Stimulated activated CD4-positive, alpha-beta T cell treated with anti-CD3 and anti-CD28 coated beads, Interleukin-15, amount 100 ng/mL, for 24 hours (primary cell): ENCODE results near the gene PDGFD.
"Not testable (repeated sequence)": the region's sequence is repeated elsewhere in the genome, so short reads cannot be mapped to it uniquely, and the experiment has no call there.

Experiments used
- DNase-seq: peaks from one replicate; pipeline ENCODE4 v3.0.0-alpha.2; 2020

PDGFD gene

GRCh38 chr11:104051778-104052177 lies 112.2 kb downstream of the PDGFD start:
- no peak for DNase-seq

GRCh38 chr11:104049116-104049515 lies 114.8 kb downstream of the PDGFD start:
- DNase-seq, result no peak

- DNase-seq, result not testable (repeated sequence)
Observed at GRCh38 chr11:104046858-104047257, 117.1 kb downstream of the PDGFD start.

- DNase-seq, result no peak
Observed at GRCh38 chr11:104046331-104046730, 117.6 kb downstream of the PDGFD start.

- no peak for DNase-seq
Observed at GRCh38 chr11:104043678-104044239, 120.2 kb downstream of the PDGFD start.

- DNase-seq, result no peak
Observed at GRCh38 chr11:104043142-104043541, 120.8 kb downstream of the PDGFD start.

GRCh38 chr11:104041792-104042191 lies 122.2 kb downstream of the PDGFD start:
- DNase-seq, result no peak

GRCh38 chr11:104036995-104037394 lies 127.0 kb downstream of the PDGFD start:
- DNase-seq, result no peak

- no peak for DNase-seq
Observed at GRCh38 chr11:104036588-104036987, 127.4 kb downstream of the PDGFD start, which contains the start of gene DDI1. DDI1 (plus strand) TSS chr11:104036640; CDS start chr11:104036823, 183 bp downstream.

GRCh38 chr11:104033561-104033960 lies 130.4 kb downstream of the PDGFD start:
- DNase-seq, result no peak

GRCh38 chr11:104033134-104033533 lies 130.8 kb downstream of the PDGFD start:
- no peak for DNase-seq

GRCh38 chr11:104028476-104029263 lies 135.3 kb downstream of the PDGFD start:
- no peak for DNase-seq

- no peak for DNase-seq
Observed at GRCh38 chr11:104024572-104024971, 139.4 kb downstream of the PDGFD start.

GRCh38 chr11:104015649-104016415 lies 148.1 kb downstream of the PDGFD start:
- DNase-seq, result no peak

- DNase-seq, result no peak
Observed at GRCh38 chr11:104011044-104011443, 152.9 kb downstream of the PDGFD start.

- no peak for DNase-seq
Observed at GRCh38 chr11:104009744-104010143, 154.2 kb downstream of the PDGFD start.

GRCh38 chr11:104005234-104005855 lies 158.6 kb downstream of the PDGFD start:
- DNase-seq, result no peak

- no peak for DNase-seq
Observed at GRCh38 chr11:104003491-104003890, 160.5 kb downstream of the PDGFD start.

- DNase-seq, result no peak
Observed at GRCh38 chr11:104001561-104002056, 162.3 kb downstream of the PDGFD start.

GRCh38 chr11:104000798-104001197 lies 163.1 kb downstream of the PDGFD start:
- no peak for DNase-seq

GRCh38 chr11:103998826-103999508 lies 165.0 kb downstream of the PDGFD start:
- DNase-seq, result no peak

GRCh38 chr11:103997082-103997481 lies 166.9 kb downstream of the PDGFD start:
- no peak for DNase-seq
